A172 (cell line): ENCODE results near the gene FARP1. TPM values are rescaled to one million over a fixed set of nuclear protein-coding genes. Genes with fewer than 3 reads are reported as not detected.
"Not testable (repeated sequence)": the region's sequence is repeated elsewhere in the genome, so short reads cannot be mapped to it uniquely, and the experiment has no call there.

Experiments
- DNase-seq: peaks from one replicate; pipeline ENCODE4 v3.0.0-alpha.2; 2015; ENCODE audit warnings: low spot score
- total RNA-seq: library from RNA; depleted of rRNA; stranded (reverse); fragments of >200 nt; shearing (Covaris generic); gene quantifications from 2 replicates; pipeline ENCODE4 v1.2.3, GENCODE V29; 2014

FARP1 gene
- total RNA-seq, 1 experiment from 2014 or later = 18.2 TPM

DNA sequence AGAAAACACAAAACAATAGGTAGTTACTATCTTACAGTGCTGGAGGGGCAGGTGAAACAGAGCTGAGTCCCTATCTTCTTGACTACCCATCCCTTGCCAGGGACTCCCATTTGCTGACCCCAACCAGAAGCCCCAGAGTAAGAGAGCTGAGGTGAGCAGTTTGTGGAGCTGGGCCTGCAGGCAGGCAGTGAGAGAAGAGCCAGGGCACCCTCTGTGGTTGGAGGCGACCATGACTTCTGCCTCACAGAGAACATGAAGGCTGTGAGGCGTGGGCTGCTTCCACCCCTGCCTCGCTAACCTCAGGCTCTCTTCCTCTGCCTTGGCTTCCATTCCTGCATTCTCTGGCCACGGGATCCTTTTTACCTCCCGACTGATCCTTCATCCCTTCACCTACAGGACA is 81.7 kb downstream of the FARP1 start:
- DNase-seq = no peak

DNA sequence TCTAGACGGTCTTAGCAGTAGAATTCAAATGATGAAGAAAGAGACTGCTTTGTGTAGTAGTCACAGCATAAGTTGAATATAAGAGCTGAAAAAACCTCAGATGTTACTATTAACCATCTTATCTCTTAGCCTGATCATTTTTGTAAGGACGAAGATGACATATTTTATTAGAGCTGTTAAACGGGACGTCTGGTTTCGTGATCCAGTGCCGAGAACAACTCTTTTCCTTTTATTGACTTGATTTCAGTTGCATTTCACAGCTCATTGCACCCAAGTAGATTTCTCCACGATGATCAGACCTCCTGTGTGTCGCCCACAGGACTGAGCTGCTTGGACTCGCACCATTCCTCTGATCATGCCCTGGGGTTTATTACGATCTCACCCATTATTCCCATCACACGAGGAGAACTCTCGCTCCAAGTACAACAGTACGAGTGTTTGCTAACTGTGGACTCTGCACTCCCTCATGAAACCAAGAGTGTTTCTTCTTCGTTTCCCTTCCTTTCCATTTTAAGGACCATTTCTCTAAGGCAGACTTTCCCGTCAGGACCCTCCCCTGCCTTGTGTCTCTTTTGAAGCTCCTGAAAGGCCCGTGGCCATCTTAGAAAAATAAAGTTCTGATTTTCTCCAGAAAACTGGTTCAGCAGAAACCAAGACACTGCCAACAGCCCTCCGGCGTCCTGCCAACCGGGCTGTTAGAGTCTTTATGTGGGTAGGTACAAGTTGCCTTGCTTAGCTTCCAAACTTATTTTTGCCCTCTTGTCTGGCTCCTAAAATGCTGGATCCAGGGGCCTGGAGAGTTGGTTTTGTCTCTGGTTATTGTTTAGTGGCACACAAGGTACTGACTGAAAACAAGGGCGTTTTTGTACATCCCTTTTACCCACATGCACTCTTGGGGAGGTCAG is 82.4 kb downstream of the FARP1 start:
- DNase-seq = no peak

DNA sequence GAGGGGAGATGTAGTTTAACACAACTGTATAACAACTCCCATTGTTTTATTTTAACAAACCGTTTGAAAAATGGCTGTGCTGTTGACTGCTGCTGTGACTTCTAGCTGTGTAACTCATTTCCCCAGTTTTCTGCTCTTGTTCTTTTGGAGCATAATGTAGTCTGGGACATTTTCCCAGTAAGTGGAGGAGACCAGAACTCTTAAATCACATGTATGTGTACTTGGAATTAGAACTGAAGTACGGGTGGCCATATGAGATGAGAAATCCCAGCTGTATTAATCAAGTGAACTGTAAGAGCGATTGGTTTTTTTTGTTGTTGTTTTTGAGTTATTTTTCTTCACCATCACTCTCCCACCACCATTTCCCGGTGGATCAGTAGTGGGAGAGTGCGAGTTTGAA is 83.6 kb downstream of the FARP1 start:
- DNase-seq = no peak

DNA sequence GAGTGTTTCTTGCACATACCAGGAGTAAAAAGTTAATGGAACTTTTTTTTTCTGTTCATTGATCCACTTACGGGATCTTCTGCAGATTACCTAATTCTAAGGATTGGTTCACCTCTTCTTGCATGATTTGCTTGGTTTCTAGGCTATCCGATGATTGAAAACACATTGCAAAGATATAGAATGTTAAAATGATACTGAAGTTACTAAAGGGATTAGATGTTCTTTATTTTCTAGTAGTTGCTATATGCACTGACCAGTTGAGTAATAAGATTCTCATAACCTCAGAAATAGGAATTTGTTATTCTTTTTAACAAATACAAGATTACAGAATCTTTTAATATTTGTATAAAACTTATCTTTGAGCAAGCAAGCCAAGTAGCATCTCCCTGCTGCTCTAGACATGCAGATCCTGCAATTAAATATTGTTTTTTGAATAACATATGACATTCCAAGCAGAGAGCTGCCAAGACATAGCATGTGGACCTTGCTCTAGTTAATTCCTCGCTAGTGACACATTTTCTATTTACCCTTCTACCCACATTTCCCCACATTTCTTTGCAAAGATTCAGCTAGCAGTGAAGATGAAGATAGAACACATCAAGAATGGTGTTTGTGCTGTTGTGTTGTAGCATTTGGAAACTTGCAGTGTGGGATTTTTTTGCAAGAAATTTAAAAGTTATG is 85.9 kb downstream of the FARP1 start:
- DNase-seq = no peak

DNA sequence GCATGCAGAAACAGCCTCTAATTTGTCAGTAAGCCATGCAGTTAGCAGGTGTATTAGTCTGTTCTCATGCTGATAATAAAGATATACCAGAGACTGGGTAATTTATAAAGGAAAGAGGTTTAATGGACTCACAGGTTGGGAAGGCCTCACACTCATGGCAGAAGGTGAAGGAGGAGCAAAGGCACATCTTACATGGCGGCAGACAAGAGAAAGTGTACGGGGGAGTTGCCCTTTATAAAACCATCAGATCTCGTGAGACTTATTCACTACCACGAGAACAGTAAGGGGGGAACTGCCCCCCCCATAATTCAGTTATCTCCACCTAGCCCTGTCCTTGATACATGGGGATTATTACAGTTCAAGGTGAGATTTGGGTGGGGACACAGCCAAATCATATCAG is 87.9 kb downstream of the FARP1 start:
- not testable (repeated sequence) for DNase-seq

DNA sequence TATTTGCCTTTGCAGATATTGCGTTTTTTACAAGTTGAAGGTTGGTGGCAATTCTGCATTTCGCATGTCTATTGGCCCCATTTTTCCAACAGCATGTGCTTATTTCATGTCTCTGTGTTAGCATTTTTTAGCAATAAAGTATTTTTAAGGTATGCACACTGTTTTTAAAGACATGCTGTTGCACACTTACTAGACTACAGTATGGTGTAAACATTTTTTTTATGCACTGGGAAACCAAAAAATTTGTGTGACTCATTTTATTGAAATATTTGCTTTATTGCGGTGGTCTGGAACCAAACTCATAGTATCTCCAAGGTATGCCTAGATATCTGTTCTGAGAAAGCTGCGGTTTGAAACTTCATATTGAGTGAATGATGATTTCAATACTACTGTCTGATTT is 89.6 kb downstream of the FARP1 start:
- DNase-seq = no peak

DNA sequence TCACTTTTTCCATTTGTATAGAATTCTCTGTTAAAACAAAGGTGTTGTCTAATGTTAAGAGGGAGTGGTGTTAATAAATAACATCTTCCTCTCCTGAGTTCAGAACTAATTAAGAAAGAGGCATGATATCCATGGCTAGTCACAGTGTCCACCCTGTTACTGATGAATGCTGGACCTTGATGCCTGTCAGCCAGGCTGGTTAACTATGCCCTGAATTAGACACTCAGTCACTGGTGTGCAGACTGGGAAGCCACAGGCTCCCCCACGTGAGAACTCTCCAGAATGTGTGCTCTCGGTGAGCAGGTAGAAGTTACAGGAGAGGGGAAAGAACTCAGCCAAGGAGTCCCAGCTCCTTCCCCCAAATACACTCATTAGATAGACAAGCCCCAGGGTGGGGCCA is 90.2 kb downstream of the FARP1 start:
- DNase-seq = no peak

DNA sequence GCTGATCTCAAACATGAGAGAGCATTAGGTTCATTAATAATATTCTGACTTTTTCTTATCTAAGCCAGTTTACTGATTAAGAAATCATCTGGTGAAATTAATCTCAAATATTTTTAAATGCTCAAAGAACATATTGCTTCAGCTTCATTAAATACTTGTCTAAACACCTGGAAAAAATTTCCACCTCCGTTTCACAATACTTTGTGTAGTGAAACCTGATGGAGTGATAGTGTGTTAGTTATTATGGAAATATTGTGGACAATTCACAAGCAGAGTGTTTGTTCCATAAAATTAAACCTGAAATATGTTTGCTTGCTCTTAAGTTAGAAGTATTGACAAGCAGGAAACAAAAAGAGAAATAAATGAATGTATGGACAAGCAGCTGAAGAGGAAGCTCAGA is 91.5 kb downstream of the FARP1 start:
- no peak for DNase-seq

DNA sequence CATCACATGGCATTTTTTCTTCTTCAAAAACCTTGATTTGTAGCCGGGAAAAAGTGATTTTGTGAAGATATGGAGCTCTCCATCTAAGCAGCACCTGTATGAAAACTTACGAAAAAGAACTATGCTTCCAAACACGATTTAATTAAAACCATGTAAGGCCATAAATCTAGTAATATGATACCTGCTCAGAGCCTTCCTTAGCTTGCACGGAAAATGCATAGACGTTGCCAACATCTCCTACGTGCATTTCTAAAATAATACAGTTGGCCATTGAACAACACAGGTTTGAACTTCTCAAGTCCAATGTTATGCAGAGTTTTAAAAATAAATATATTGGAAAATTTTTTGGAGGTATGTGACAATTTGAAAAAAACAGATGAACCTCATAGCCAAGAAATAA is 93.3 kb downstream of the FARP1 start:
- no peak for DNase-seq

DNA sequence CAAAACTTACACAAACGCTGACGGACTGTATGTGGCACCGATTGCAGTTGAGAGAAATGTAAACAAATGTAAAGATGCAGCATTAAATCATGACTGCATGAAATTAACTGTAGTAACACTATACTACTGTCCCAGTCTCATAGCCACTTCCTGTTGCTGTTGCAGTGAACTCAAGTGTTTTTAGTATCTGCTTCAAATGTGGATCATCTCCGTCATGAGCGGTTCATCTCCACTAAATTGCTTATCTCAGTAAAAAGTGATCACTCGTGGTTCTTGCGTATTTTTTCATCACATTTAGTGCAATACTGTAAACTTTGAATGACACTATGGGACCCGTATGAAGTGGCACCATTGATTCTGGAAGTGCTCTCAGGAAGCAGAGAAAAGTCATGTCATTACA is 94.4 kb downstream of the FARP1 start:
- DNase-seq = no peak

DNA sequence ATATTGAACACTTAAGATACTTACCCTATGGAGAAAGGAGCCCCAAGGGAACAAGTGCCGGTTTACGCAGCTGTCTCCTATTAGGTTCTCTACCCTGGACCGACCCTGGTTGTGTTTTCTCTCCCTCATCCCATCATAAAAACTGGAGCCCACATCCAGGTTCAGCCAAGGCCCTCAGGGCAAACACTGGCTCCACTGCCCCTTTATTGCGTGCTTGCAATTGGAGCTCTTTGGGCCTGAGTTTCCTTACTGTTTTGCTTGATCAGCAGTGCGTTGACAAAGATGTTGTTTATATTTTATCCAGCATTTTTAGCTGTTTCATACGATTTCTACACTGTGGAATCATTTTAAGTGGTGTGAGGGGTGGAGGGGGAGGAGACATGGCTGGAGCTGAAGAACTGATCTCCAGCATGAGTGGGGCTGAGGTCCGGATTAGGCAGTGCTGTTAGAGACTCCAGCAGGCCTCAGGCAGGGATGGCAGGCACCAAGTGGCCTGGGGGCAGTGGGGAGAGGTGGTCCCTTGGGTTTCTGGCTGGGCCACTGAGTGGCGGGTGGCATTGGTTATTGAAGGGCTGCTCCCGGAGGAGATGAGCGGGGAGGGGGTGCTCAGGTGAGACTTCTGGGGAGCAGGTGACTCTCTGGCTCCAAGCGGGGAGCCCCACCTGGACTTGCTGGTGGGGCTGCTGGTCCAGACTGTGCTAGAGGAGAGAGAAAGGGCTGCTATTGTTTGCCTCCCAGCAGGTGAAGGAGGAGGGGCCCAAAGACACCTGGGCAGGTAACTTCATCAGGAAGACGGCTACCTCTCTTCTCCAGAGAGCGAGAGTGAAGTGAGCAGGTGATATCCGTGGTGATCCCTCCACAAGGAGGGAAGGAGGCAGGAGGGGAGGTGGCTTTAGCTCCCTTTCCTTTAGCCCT is 96.5 kb downstream of the FARP1 start:
- no peak for DNase-seq

DNA sequence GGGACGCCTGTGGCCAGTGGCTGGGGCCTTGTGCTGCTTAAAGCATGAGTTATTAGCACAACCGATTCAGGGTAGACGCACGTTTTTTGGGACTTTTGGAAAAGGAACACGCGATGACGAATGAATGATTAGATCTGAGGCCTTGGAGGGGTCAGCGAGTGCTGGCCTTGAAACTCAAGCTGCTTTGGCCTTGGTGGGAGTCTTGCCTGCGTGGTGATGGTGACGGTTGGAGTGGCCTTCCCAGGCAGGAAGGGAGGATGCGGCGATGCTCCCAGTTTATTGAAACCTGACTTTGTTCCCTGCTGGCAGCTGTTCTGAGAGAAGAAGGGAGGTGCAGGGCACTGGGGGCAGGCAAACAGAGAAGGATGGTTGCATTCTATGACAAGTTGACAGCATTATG is 97.2 kb downstream of the FARP1 start:
- no peak for DNase-seq

DNA sequence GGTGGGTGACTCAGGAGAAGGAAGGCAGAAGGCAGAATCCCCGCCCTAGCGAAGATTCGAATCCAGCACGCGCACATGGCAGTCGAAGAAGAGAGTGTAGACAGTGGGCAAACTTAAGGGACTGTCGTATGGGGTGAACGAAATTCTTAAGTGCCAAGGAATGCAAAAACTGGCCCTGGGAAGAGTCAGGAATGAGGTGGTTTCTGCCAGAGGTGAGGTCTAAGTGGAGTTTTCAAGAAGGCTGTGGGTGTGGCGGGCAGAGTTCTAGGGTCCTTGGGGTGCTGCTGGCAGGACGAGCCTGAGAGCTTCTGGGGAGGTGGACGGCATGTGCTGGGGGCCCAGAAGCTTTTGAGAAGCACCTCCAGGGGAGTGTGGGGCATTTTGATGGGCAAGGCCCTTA is 98.1 kb downstream of the FARP1 start:
- DNase-seq = no peak

DNA sequence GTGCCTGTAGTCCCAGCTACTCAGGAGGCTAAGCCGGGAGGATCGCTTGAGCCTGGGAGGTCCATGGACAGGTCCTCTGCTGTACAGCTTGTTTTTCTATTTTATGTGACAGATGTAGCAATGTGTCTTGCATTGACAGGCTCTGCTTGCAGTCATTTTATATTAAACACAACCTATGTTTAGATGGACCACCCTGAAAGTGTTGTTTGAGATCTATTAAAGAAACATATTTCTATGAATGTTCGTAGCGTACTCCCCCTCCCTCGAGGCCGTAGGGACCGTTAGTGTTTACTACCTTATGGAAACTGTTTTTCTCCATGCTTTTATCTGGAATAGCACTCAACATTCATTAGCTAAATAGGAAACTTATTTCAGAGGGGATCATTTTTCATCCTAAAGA is 99.1 kb downstream of the FARP1 start:
- no peak for DNase-seq

DNA sequence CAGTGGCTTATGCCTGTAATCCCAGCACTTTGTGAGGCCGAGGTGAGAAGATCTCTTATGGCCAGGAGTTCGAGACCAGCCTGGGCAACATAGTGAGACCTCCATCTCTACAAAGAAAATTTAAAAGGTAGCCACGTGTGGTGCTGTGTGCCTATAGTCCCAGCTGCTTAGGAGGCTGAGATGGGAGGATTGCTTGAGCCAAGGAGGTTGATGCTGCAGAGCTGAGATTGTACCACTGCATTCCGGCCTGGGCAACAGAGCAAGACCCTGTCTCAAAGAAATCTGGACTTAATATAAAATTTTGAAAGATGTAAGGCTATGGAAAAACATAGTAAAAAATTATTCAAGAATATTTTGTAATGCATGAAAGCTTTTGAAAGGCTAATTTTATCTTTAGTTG is 99.5 kb downstream of the FARP1 start:
- no peak for DNase-seq

DNA sequence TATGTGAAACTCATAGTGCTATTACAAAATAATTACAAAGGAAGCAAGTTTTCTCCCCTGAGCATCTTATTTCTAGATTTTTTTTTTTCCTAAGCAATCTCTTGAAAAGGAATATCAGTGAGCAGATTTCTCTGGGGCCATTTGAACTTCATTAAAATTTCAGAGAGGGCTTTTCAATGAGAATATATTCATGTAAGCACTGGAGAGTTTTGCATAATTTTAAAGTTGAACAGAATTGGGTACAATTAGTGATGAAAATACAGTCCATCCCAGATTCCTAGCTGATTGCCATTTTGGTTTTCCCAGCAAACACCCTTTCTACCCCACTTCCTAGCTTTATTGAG is 101.0 kb downstream of the FARP1 start:
- DNase-seq = no peak

DNA sequence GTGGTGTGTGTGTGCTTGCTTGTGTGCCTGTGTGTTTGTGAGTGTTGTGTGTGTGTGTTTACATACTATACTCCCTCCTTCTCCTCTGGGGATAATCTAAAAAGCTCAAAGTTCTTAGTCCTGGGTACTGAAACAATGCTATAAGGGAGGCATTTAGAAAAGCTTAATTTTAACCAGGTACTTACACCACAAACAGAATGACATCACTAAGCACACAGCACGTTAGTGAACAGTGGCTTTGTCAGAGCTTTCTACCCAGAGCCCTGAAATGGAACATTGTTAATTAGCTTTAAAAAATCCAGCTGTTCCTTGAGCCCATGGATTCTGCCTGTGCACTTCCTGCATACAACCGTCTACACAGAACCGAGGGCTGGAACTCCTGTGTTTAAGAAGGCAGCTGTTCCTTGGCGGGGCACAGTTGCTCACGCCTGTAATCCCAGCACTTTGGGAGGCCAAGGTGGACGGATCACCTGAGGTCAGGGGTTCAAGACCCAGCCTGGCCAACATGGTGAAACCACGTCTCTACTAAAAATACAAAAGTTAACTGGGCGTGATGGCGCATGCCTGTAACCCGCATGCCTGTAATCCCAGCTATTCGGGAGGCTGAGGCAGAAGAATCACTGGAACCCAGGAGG is 103.8 kb downstream of the FARP1 start:
- no peak for DNase-seq

DNA sequence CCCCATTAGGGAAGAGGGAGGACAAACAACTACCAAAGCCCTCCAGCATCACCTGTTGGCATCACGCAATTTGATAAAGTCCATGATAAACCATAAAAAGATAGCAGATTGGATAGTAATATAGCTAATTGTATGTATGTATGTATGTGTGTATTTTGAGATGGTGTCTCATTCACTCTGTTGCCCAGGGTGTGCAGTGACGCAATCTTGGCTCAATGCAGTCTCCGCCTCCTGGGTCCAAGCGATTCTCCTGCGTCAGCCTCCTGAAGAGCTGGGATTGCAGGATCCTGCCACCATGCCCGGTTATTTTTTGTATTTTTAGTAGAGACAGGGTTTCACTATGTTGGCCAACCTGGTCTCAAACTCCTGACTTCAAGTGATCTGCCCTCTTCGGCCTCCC is 108.8 kb downstream of the FARP1 start:
- DNase-seq = no peak

DNA sequence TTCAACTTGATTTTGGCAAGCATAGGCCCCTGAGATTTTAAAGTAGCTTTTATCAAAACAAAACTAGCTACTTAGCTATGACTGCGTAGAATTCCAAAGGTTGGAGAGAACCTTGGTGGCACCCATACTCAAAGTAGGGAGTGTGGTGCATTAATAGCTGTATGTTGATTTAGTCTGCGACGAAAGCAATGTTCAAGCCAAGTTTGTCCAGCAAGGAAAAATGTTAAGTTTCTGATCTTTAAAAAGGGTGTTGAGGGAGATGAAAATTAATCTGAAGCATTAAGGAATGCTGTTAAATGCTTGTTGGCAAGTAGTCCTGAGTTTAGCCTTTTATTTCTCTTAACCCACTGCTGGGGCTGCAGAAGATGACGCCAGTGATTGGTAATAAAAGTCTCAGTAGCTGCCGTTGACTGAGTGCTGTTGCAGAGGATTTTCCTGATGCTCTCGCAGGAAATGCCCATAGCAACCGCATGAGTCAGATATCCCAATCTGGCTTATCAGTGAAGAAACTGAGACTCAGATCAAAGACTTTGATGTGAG is 110.1 kb downstream of the FARP1 start:
- DNase-seq = peak; percentile 74

DNA sequence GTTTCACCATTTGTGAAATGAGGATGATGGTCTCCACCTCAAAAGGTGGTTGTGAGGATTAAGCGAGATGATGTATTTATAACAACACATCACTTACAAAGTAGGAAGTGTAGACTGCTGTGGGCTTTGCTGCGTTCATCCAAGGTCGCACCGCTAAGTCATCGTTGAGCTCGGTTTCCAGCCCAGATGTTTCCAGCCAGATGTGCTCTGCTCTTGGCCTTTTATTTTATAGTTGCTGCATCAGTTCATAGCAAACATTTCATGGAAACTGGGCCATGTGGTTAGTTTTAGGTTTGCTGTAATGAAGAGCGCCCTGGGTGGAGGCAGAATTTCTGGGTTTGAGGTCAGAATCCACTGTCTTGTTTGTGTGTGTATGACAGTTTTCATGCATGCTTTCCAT is 110.6 kb downstream of the FARP1 start:
- no peak for DNase-seq

DNA sequence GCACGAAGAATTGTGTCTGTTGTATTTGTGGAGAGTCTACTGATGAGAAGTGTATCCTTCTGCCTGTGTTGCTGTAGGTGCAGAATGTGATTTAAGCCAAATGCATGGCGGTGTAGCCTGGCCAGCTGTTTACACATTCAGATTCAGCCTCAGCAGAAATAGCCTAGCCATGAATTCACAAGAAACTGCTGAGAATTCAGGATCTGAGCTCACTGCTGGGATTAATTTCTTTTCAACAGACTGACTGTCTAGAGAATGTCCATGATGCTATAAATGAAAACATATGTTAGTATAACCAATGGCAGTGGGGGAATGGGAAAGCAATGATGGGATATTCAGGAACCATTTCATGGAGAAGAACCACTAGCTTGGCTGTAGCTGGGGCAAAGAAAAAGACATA is 111.6 kb downstream of the FARP1 start:
- no peak for DNase-seq

DNA sequence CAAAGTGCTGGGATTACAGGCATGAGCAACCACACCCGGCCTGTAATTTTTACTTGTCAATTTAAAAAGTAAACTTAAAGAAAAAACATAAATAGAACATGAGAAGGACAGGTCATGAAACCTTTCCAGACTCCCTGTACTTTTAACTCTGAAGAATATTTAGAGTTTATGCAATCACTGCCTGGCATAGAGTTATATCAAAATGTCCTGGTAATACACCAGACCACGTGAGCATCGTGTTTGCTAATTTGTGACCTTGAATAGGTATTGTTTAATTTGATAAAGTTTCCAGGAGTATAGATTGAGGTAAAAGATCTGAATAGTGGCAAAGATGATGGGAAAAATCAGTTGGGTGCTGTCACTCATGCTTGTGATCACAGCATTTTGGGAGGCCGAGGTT is 115.3 kb downstream of the FARP1 start:
- no peak for DNase-seq
